Progenitor cell of endocrine pancreas (in vitro differentiated cells): ENCODE measurements around the gene NLRC5. TPM values are rescaled to one million over a fixed set of nuclear protein-coding genes. Genes with fewer than 3 reads are reported as not detected.

Experiments used
- DNase-seq: peaks from one replicate; pipeline ENCODE4 v3.0.0; 2021; ENCODE audit warnings: low spot score; ENCODE audit not compliant: unreplicated experiment
- H3K27ac Mint-ChIP-seq: 2 replicates; pipeline ENCODE4 v1.8.0; 2021; ENCODE audit warnings: mild to moderate bottlenecking, moderate library complexity, mixed read lengths
- H3K27me3 Mint-ChIP-seq: 2 replicates; pipeline ENCODE4 v1.8.0; 2021; ENCODE audit warnings: mixed read lengths
- H3K36me3 Mint-ChIP-seq: 2 replicates; pipeline ENCODE4 v1.8.0; 2022; ENCODE audit warnings: mixed read lengths; ENCODE audit not compliant: insufficient read depth
- H3K4me1 Mint-ChIP-seq: 2 replicates; pipeline ENCODE4 v1.8.0; 2021; ENCODE audit warnings: low read depth, mixed read lengths
- H3K4me3 Mint-ChIP-seq: 2 replicates; pipeline ENCODE4 v1.8.0; 2021; ENCODE audit warnings: low read depth, mild to moderate bottlenecking, moderate library complexity, mixed read lengths
- H3K9me3 Mint-ChIP-seq: 2 replicates; pipeline ENCODE4 v1.8.0; 2021; ENCODE audit warnings: low read depth, mixed read lengths
- CTCF ChIP-seq: fragments of 200-600 bp; sonication (generic); IDR thresholded peaks from one replicate; pipeline ENCODE4 v1.5.0; 2021; ENCODE audit warnings: antibody characterized with exemption, mild to moderate bottlenecking; ENCODE audit not compliant: unreplicated experiment
- total RNA-seq: library from RNA; stranded (reverse); gene quantifications from 2 replicates; pipeline ENCODE4 v1.2.1, GENCODE V29; 2021

NLRC5 gene
- total RNA-seq, 1 donor from 2014 or later = not detected

GRCh38 chr16:57021757-57022156 is 32.4 kb downstream of the NLRC5 start:
- Mint-ChIP-seq H3K9me3 (no peaks in the 10 kb centered on the region), H3K36me3 (no peaks in the 10 kb centered on the region), H3K27me3 (peaks cover 24% of the 10 kb centered on the region), H3K4me1 (no peaks in the 10 kb centered on the region), H3K27ac (no peak overlapping the region), H3K4me3 (no peak overlapping the region)
- no peak for TF ChIP-seq CTCF
- DNase-seq = no peak

GRCh38 chr16:57022445-57022844 is 33.1 kb downstream of the NLRC5 start:
- H3K4me1 Mint-ChIP-seq = no peaks in the 10 kb centered on the region
- no peaks in the 10 kb centered on the region for H3K36me3 Mint-ChIP-seq
- peaks cover 21% of the 10 kb centered on the region for H3K27me3 Mint-ChIP-seq
- no peak for TF ChIP-seq CTCF
- H3K4me3 Mint-ChIP-seq = no peak overlapping the region
- no peak for DNase-seq
- H3K9me3 Mint-ChIP-seq = no peaks in the 10 kb centered on the region
- no peak overlapping the region for H3K27ac Mint-ChIP-seq

- H3K27me3 Mint-ChIP-seq = peaks cover 15% of the 10 kb centered on the region
- no peaks in the 10 kb centered on the region for H3K9me3 Mint-ChIP-seq
- no peak for DNase-seq
- TF ChIP-seq CTCF = no peak
- no peak overlapping the region for H3K4me3 Mint-ChIP-seq
- no peak overlapping the region for H3K27ac Mint-ChIP-seq
- H3K36me3 Mint-ChIP-seq = no peaks in the 10 kb centered on the region
- H3K4me1 Mint-ChIP-seq = no peaks in the 10 kb centered on the region
These were observed 34.3 kb downstream of the NLRC5 start for GRCh38 chr16:57023541-57024249.

GRCh38 chr16:57024894-57025680 is 35.7 kb downstream of the NLRC5 start:
- DNase-seq = no peak
- Mint-ChIP-seq H3K4me1 (no peaks in the 10 kb centered on the region), H3K27ac (no peak overlapping the region), H3K36me3 (no peaks in the 10 kb centered on the region), H3K4me3 (no peak overlapping the region), H3K9me3 (peaks cover under 1% of the 10 kb centered on the region), H3K27me3 (peaks cover 11% of the 10 kb centered on the region)
- no peak for TF ChIP-seq CTCF

GRCh38 chr16:57025941-57026777 is 36.8 kb downstream of the NLRC5 start:
- Mint-ChIP-seq H3K4me3 (no peak overlapping the region), H3K9me3 (peaks cover 5% of the 10 kb centered on the region), H3K27ac (no peak overlapping the region), H3K27me3 (peaks cover 8% of the 10 kb centered on the region), H3K36me3 (no peaks in the 10 kb centered on the region), H3K4me1 (no peaks in the 10 kb centered on the region)
- no peak for DNase-seq
- TF ChIP-seq CTCF = no peak
